GM23338 (cell line): ENCODE measurements around the gene HPS4. TPM values are rescaled to one million over a fixed set of nuclear protein-coding genes. Genes with fewer than 3 reads are reported as not detected.

Experiments
- ATAC-seq: fragments of 200-7000 bp; cut with Tn5 transposase; 3 replicates; pipeline ENCODE4 v1.9.1; 2020
- DNase-seq: peaks from one replicate; pipeline ENCODE4 v3.0.0-alpha.2; 2015; ENCODE audit warnings: low spot score
- H2AFZ ChIP-seq: fragments of 200-600 bp; sonication (generic); 2 replicates; pipeline ENCODE4 v1.8.0; 2016; ENCODE audit warnings: antibody characterized with exemption, mild to moderate bottlenecking, moderate library complexity
- H3F3A ChIP-seq: fragments of 200-600 bp; sonication (generic); replicated peaks from 2 replicates; pipeline ENCODE4 v1.8.0; 2017; ENCODE audit warnings: antibody characterized with exemption, mixed run types, low read depth
- H3K27ac ChIP-seq: fragments of 200-600 bp; sonication (generic); 2 replicates; pipeline ENCODE4 v1.6.1; 2016; ENCODE audit warnings: low read depth
- H3K27me3 ChIP-seq: fragments of 200-600 bp; sonication (generic); 2 replicates; pipeline ENCODE4 v1.8.0; 2016; ENCODE audit warnings: mild to moderate bottlenecking, mixed run types, moderate library complexity; ENCODE audit not compliant: insufficient read depth
- H3K36me3 ChIP-seq: fragments of 200-600 bp; sonication (generic); 2 replicates; pipeline ENCODE4 v1.8.0; 2016; ENCODE audit warnings: mild to moderate bottlenecking; ENCODE audit not compliant: insufficient read depth
- H3K4me1 ChIP-seq: fragments of 200-600 bp; sonication (generic); 2 replicates; pipeline ENCODE4 v1.8.0; 2016; ENCODE audit warnings: mild to moderate bottlenecking, moderate library complexity; ENCODE audit not compliant: insufficient read depth
- H3K4me2 ChIP-seq: fragments of 200-600 bp; sonication (generic); 2 replicates; pipeline ENCODE4 v1.7.1; 2017; ENCODE audit warnings: mixed run types
- H3K4me3 ChIP-seq: fragments of 200-600 bp; sonication (generic); 2 replicates; pipeline ENCODE4 v1.6.1; 2016; ENCODE audit warnings: mixed run types
- H3K79me2 ChIP-seq: fragments of 200-600 bp; sonication (generic); replicated peaks from 2 replicates; pipeline ENCODE4 v1.8.0; 2017; ENCODE audit warnings: mild to moderate bottlenecking; ENCODE audit not compliant: insufficient read depth
- H3K9me2 ChIP-seq: fragments of 200-600 bp; sonication (generic); 2 replicates; pipeline ENCODE4 v1.8.0; 2017; ENCODE audit not compliant: insufficient read depth
- H4K20me1 ChIP-seq: fragments of 200-600 bp; sonication (generic); replicated peaks from 2 replicates; pipeline ENCODE4 v1.8.0; 2017; ENCODE audit warnings: mild to moderate bottlenecking; ENCODE audit not compliant: insufficient read depth
- H3K27ac Mint-ChIP-seq: 2 replicates; pipeline ENCODE4 v1.8.0; 2020; ENCODE audit warnings: inconsistent platforms, mild to moderate bottlenecking, moderate library complexity, mixed read lengths
- H3K27me3 Mint-ChIP-seq: 3 replicates; pipeline ENCODE4 v1.8.0; 2022; ENCODE audit warnings: low read depth, mild to moderate bottlenecking, moderate library complexity, mixed read lengths, inconsistent platforms; ENCODE audit not compliant: insufficient read depth, poor library complexity
- H3K36me3 Mint-ChIP-seq: 3 replicates; pipeline ENCODE4 v1.8.0; 2021; ENCODE audit warnings: low read depth, mild to moderate bottlenecking, inconsistent platforms, moderate library complexity, mixed read lengths
- H3K4me1 Mint-ChIP-seq: 3 replicates; pipeline ENCODE4 v1.8.0; 2020; ENCODE audit warnings: mild to moderate bottlenecking, inconsistent platforms, mixed read lengths
- H3K4me3 Mint-ChIP-seq: 3 replicates; pipeline ENCODE4 v1.8.0; 2021; ENCODE audit warnings: moderate library complexity, mild to moderate bottlenecking, inconsistent platforms, mixed read lengths
- H3K9me3 Mint-ChIP-seq: 3 replicates; pipeline ENCODE4 v1.8.0; 2020; ENCODE audit warnings: moderate library complexity, mild to moderate bottlenecking, inconsistent platforms, mixed read lengths
- NANOG ChIP-seq: IDR thresholded peaks from 2 replicates; pipeline ENCODE4 v1.6.1; 2016; ENCODE audit warnings: antibody characterized with exemption, borderline replicate concordance
- POLR2AphosphoS5 ChIP-seq: IDR thresholded peaks from 2 replicates; pipeline ENCODE4 v1.6.1; 2016; ENCODE audit warnings: antibody characterized with exemption, low read depth
- REST ChIP-seq: IDR thresholded peaks from one replicate; pipeline ENCODE4 v1.6.1; 2018; ENCODE audit warnings: antibody characterized with exemption; ENCODE audit not compliant: unreplicated experiment
- ZNF331 ChIP-seq: fragments of 250-450 bp; sonication (Bioruptor Pico); IDR thresholded peaks from 2 replicates; pipeline ENCODE4 v1.5.0; 2020; ENCODE audit warnings: low read depth, mild to moderate bottlenecking, moderate library complexity
- ZNF462 ChIP-seq: fragments of 250-450 bp; sonication (Bioruptor Pico); IDR thresholded peaks from 2 replicates; pipeline ENCODE4 v1.5.0; 2020; ENCODE audit warnings: mild to moderate bottlenecking, moderate library complexity
- polyA plus RNA-seq: library from polyadenylated mRNA; unstranded; fragments of >200 nt; fragmentation: Nextera tagmentation; extraction: Ambion mirVana; gene quantifications from 2 replicates; pipeline ENCODE4 v1.2.1, GENCODE V29; 2016
- total RNA-seq: library from RNA; depleted of rRNA; stranded (reverse); fragments of >200 nt; shearing (Covaris generic); gene quantifications from 2 replicates; pipeline ENCODE4 v1.2.3, GENCODE V29; 2014

Gene HPS4
- total and polyA plus RNA-seq, 2 experiments from 2014 or later = 20.3 to 49.4 TPM

- no peak overlapping the region for H3K4me3 ChIP-seq
- TF ChIP-seq ZNF331 (CRISPR knock-in tag) (no peak), POLR2AphosphoS5 (no peak), REST (no peak), NANOG (no peak), ZNF462 (CRISPR knock-in tag) (no peak)
- no peaks in the 10 kb centered on the region for H3K79me2 ChIP-seq
- Mint-ChIP-seq H3K4me1 (peaks cover 27% of the 10 kb centered on the region), H3K27ac (peak overlapping the region; percentile 63; the same call in 1 of the 2 replicates), H3K27me3 (peaks cover 5% of the 10 kb centered on the region), H3K4me3 (no peak overlapping the region), H3K9me3 (no peaks in the 10 kb centered on the region), H3K36me3 (no peaks in the 10 kb centered on the region)
- no peak for ATAC-seq
- H3F3A ChIP-seq = no peaks in the 10 kb centered on the region; the same call in 1 of the 2 replicates
- H2AFZ ChIP-seq = peak overlapping the region; percentile 19; the same call in 1 of the 2 replicates
- no peak overlapping the region for H3K27ac ChIP-seq
- no peaks in the 10 kb centered on the region for H3K27me3 ChIP-seq
- DNase-seq = no peak
- no peak overlapping the region for H3K4me2 ChIP-seq
- no peaks in the 10 kb centered on the region; the same call in 1 of the 2 replicates for H3K9me2 ChIP-seq
- H4K20me1 ChIP-seq = no peaks in the 10 kb centered on the region
- H3K4me1 ChIP-seq = peaks cover 8% of the 10 kb centered on the region
- H3K36me3 ChIP-seq = no peaks in the 10 kb centered on the region
Observed at GRCh38 chr22:26417406-26417805, 66.2 kb downstream of the HPS4 start.
